WTC11 (cell line): ENCODE measurements around the gene STRN3. TPM values are rescaled to one million over a fixed set of nuclear protein-coding genes. Genes with fewer than 3 reads are reported as not detected.

Experiments used
- ATAC-seq: fragments of 200-7000 bp; cut with Tn5 transposase; 2 replicates; pipeline ENCODE4 v1.10.0; 2021; ENCODE audit warnings: mild to moderate bottlenecking, moderate library complexity
- CTCF ChIA-PET: fragments of 300-600 bp; sonication (Branson Sonifier 250); formaldehyde crosslinking; loops from one replicate; lab custom pipeline; 2021; ENCODE audit warnings: antibody characterized with exemption; lab: Charles Lee
- POLR2A ChIA-PET: fragments of 350-600 bp; sonication (Branson Sonifier 250); formaldehyde crosslinking; loops from one replicate; lab custom pipeline; 2021; ENCODE audit warnings: antibody characterized with exemption; lab: Charles Lee
- DNase-seq: peaks from one replicate; pipeline ENCODE4 v3.0.0; 2021; ENCODE audit warnings: low spot score
- H3K27ac Mint-ChIP-seq: 2 replicates; pipeline ENCODE4 v1.8.0; 2021; ENCODE audit warnings: mixed read lengths
- H3K27me3 Mint-ChIP-seq: 2 replicates; pipeline ENCODE4 v1.8.0; 2021; ENCODE audit warnings: low read depth, mild to moderate bottlenecking, moderate library complexity, mixed read lengths
- H3K36me3 Mint-ChIP-seq: 2 replicates; pipeline ENCODE4 v1.8.0; 2021; ENCODE audit warnings: mixed read lengths
- H3K4me1 Mint-ChIP-seq: 2 replicates; pipeline ENCODE4 v1.8.0; 2022; ENCODE audit warnings: mixed read lengths
- H3K4me3 Mint-ChIP-seq: 2 replicates; pipeline ENCODE4 v1.8.0; 2021; ENCODE audit warnings: mild to moderate bottlenecking, moderate library complexity, mixed read lengths
- H3K9me3 Mint-ChIP-seq: 2 replicates; pipeline ENCODE4 v1.8.0; 2021; ENCODE audit warnings: mixed read lengths
- ARID4B ChIP-seq: sonication (generic); formaldehyde crosslinking; IDR thresholded peaks from 2 replicates; pipeline ENCODE4 v1.8.0; 2023; ENCODE audit warnings: missing genetic modification reagents, mild to moderate bottlenecking, borderline replicate concordance
- CREM ChIP-seq: sonication (generic); formaldehyde crosslinking; IDR thresholded peaks from 2 replicates; pipeline ENCODE4 v1.8.1; 2022; ENCODE audit warnings: mild to moderate bottlenecking, missing genetic modification reagents, moderate library complexity
- ETV6 ChIP-seq: sonication (generic); formaldehyde crosslinking; IDR thresholded peaks from 2 replicates; pipeline ENCODE4 v1.8.1; 2022; ENCODE audit warnings: mild to moderate bottlenecking, missing genetic modification reagents
- GABPB1 ChIP-seq: sonication (generic); formaldehyde crosslinking; IDR thresholded peaks from 2 replicates; pipeline ENCODE4 v1.8.1; 2023; ENCODE audit warnings: mild to moderate bottlenecking, missing genetic modification reagents
- GTF2I ChIP-seq: fragments of 250-450 bp; sonication (Bioruptor Pico); conservative IDR thresholded peaks from 2 replicates; pipeline ENCODE4 v1.4.0; 2021; ENCODE audit warnings: mild to moderate bottlenecking
- IRF2 ChIP-seq: sonication (generic); formaldehyde crosslinking; IDR thresholded peaks from 2 replicates; pipeline ENCODE4 v1.8.0; 2022; ENCODE audit warnings: low read depth, missing genetic modification reagents, borderline replicate concordance
- JAZF1 ChIP-seq: fragments of 250-450 bp; sonication (Bioruptor Pico); IDR thresholded peaks from 2 replicates; pipeline ENCODE4 v1.9.0; 2021; ENCODE audit warnings: moderate library complexity, mild to moderate bottlenecking, inconsistent platforms
- MXD4 ChIP-seq: fragments of 250-450 bp; sonication (Bioruptor Pico); IDR thresholded peaks from 2 replicates; pipeline ENCODE4 v1.8.0; 2021; ENCODE audit warnings: mild to moderate bottlenecking, moderate library complexity, borderline replicate concordance
- NFATC4 ChIP-seq: fragments of 250-450 bp; sonication (Bioruptor Pico); IDR thresholded peaks from 2 replicates; pipeline ENCODE4 v1.9.0; 2021; ENCODE audit warnings: mild to moderate bottlenecking
- PRDM15 ChIP-seq: sonication (generic); formaldehyde crosslinking; IDR thresholded peaks from 2 replicates; pipeline ENCODE4 v1.8.0; 2022; ENCODE audit warnings: missing genetic modification reagents
- RELA ChIP-seq: sonication (generic); formaldehyde crosslinking; IDR thresholded peaks from 2 replicates; pipeline ENCODE4 v1.8.1; 2022; ENCODE audit warnings: missing genetic modification reagents, mild to moderate bottlenecking, borderline replicate concordance
- USF1 ChIP-seq: sonication (generic); formaldehyde crosslinking; IDR thresholded peaks from 2 replicates; pipeline ENCODE4 v1.8.0; 2022; ENCODE audit warnings: mild to moderate bottlenecking, missing genetic modification reagents
- ZBTB43 ChIP-seq: sonication (generic); formaldehyde crosslinking; IDR thresholded peaks from 2 replicates; pipeline ENCODE4 v1.8.1; 2023; ENCODE audit warnings: mild to moderate bottlenecking, missing genetic modification reagents
- ZNF121 ChIP-seq: sonication (generic); formaldehyde crosslinking; IDR thresholded peaks from 2 replicates; pipeline ENCODE4 v1.8.0; 2023; ENCODE audit warnings: missing genetic modification reagents
- ZNF423 ChIP-seq: fragments of 250-450 bp; sonication (Bioruptor Pico); IDR thresholded peaks from 2 replicates; pipeline ENCODE4 v2.1.2; 2022; ENCODE audit warnings: mild to moderate bottlenecking, moderate library complexity
- ZNF512 ChIP-seq: sonication (generic); formaldehyde crosslinking; IDR thresholded peaks from 2 replicates; pipeline ENCODE4 v1.8.1; 2022; ENCODE audit warnings: missing genetic modification reagents, borderline replicate concordance
- total RNA-seq: library from RNA; stranded (reverse); gene quantifications from 3 replicates; pipeline ENCODE4 v1.2.3, GENCODE V29; 2021

Gene STRN3
- total RNA-seq, 1 experiment from 2014 or later = 37.1 TPM

- ChIA-PET POLR2A (no interaction called here), CTCF (no interaction called here)
- peaks cover 36% of the 10 kb centered on the region for H3K4me1 Mint-ChIP-seq
- ATAC-seq = no peak
- H3K4me3 Mint-ChIP-seq = peak overlapping the region; percentile 89
- no peaks in the 10 kb centered on the region for H3K9me3 Mint-ChIP-seq
- no peak for TF ChIP-seq ZNF121
- H3K27me3 Mint-ChIP-seq = no peaks in the 10 kb centered on the region
- no peak overlapping the region for H3K27ac Mint-ChIP-seq
- no peak for DNase-seq
- H3K36me3 Mint-ChIP-seq = peaks cover 5% of the 10 kb centered on the region
These were observed 2.1 kb downstream of the STRN3 start for GRCh38 chr14:31024010-31024480.

GRCh38 chr14:31022386-31022785 lies 3.8 kb downstream of the STRN3 start:
- ATAC-seq = no peak
- Mint-ChIP-seq H3K27me3 (no peaks in the 10 kb centered on the region), H3K36me3 (peaks cover 9% of the 10 kb centered on the region), H3K4me1 (peaks cover 37% of the 10 kb centered on the region), H3K27ac (peak overlapping the region; percentile 46; the same call in 1 of the 2 replicates), H3K9me3 (no peaks in the 10 kb centered on the region), H3K4me3 (no peak overlapping the region)
- POLR2A ChIA-PET = no interaction called here
- TF ChIP-seq GABPB1 (CRISPR knock-in tag) (peak; percentile 5; the same call in 1 of the 2 replicates), USF1 (no peak)
- no peak for DNase-seq
- CTCF ChIA-PET = no interaction called here

GRCh38 chr14:31021576-31021949 lies 4.6 kb downstream of the STRN3 start:
- H3K27me3 Mint-ChIP-seq = no peaks in the 10 kb centered on the region
- H3K9me3 Mint-ChIP-seq = no peaks in the 10 kb centered on the region
- POLR2A ChIA-PET = no interaction called here
- DNase-seq (no peak), ATAC-seq (no peak)
- CTCF ChIA-PET = no interaction called here
- H3K4me1 Mint-ChIP-seq = peaks cover 30% of the 10 kb centered on the region
- TF ChIP-seq ZBTB43 (CRISPR knock-in tag) = no peak
- TF ChIP-seq JAZF1 = no peak
- TF ChIP-seq ARID4B (CRISPR knock-in tag) = no peak
- no peak for TF ChIP-seq RELA (CRISPR knock-in tag)
- TF ChIP-seq ZNF512 (CRISPR knock-in tag) = no peak
- no peak for TF ChIP-seq NFATC4 (CRISPR knock-in tag)
- TF ChIP-seq ETV6 (CRISPR knock-in tag) = no peak
- TF ChIP-seq GTF2I (CRISPR knock-in tag) = no peak
- no peak for TF ChIP-seq CREM (CRISPR knock-in tag)
- no peak for TF ChIP-seq IRF2
- no peak for TF ChIP-seq GABPB1 (CRISPR knock-in tag)
- no peak for TF ChIP-seq PRDM15
- no peak for TF ChIP-seq ZNF423 (CRISPR knock-in tag)
- TF ChIP-seq MXD4 = no peak
- peak overlapping the region; percentile 70; the same call in 1 of the 2 replicates for H3K27ac Mint-ChIP-seq
- H3K4me3 Mint-ChIP-seq = no peak overlapping the region
- H3K36me3 Mint-ChIP-seq = peaks cover 9% of the 10 kb centered on the region
